ENCODE data around the gene WNT2B. TPM values are rescaled to one million over a fixed set of nuclear protein-coding genes. Genes with fewer than 3 reads are reported as not detected.
A peak's percentile ranks its signal among the peaks of the same experiment; 100 is the strongest.

WNT2B gene
- total and polyA plus RNA-seq, 9 of the 15 experiments (the other 6 are each of a cell fraction or from before 2014, with no cell fraction given): 0.02 to 0.06 (median 0.04) TPM; not detected in 3

DNA sequence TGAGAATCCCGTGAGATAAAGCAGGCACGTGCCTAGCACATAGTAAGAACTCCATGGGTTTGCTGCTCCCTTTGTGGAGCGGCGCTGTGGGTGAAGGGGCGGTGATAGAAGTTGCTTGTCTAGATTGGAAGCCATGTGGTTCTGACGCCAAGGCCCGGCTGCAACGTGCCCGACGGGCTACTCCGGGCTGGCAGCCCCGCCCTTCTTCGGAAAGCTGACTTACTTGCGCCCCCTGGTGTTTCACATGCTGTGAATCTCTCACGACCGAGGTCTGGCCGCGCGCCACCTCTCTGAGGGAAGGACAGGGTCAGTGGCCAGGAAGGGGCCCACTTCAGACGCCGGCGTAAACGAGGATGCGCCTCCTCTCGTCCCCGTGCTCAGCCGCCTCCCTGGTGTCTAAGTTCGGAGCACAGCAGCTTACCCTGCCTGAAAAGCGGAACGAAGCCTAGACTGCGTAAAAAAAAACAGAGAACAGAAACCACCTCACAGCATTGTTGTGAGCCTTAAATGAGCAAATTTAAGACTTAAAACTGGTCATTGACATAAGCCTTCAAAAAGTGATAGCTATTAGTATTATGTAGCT lies 42.6 kb upstream of the WNT2B start (continued):
- TF ChIP-seq PHF21A (IDR thresholded peaks at IDR 0.05; ENCODE audit: borderline replicate concordance, low read depth) (no peak), MAX (CRISPR knock-in tag; IDR thresholded peaks at IDR 0.05) (peak; percentile 100), HDAC6 (IDR thresholded peaks at IDR 0.05; ENCODE audit: low read depth, low read length) (no peak), RBM14 (IDR thresholded peaks at IDR 0.05; ENCODE audit: borderline replicate concordance, insufficient read depth, low read depth, low read length) (no peak), ZNF197 (CRISPR knock-in tag; IDR thresholded peaks at IDR 0.05; ENCODE audit: low read depth) (no peak), ZNF449 (CRISPR knock-in tag; IDR thresholded peaks at IDR 0.05) (no peak), ZNF174 (CRISPR knock-in tag; IDR thresholded peaks at IDR 0.05) (no peak), ZBTB1 (CRISPR knock-in tag; IDR thresholded peaks at IDR 0.05; ENCODE audit: borderline replicate concordance, low read depth) (no peak), CGGBP1 (CRISPR knock-in tag; IDR thresholded peaks at IDR 0.05) (no peak), ZNF785 (CRISPR knock-in tag; IDR thresholded peaks at IDR 0.05) (no peak)
- TF ChIP-seq, protein P1, sequence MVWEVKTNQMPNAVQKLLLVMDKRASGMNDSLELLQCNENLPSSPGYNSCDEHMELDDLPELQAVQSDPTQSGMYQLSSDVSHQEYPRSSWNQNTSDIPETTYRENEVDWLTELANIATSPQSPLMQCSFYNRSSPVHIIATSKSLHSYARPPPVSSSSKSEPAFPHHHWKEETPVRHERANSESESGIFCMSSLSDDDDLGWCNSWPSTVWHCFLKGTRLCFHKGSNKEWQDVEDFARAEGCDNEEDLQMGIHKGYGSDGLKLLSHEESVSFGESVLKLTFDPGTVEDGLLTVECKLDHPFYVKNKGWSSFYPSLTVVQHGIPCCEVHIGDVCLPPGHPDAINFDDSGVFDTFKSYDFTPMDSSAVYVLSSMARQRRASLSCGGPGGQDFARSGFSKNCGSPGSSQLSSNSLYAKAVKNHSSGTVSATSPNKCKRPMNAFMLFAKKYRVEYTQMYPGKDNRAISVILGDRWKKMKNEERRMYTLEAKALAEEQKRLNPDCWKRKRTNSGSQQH (CRISPR knock-in tag; IDR thresholded peaks at IDR 0.05): no peak
- TF ChIP-seq, protein P2, sequence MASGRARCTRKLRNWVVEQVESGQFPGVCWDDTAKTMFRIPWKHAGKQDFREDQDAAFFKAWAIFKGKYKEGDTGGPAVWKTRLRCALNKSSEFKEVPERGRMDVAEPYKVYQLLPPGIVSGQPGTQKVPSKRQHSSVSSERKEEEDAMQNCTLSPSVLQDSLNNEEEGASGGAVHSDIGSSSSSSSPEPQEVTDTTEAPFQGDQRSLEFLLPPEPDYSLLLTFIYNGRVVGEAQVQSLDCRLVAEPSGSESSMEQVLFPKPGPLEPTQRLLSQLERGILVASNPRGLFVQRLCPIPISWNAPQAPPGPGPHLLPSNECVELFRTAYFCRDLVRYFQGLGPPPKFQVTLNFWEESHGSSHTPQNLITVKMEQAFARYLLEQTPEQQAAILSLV (tag; IDR thresholded peaks at IDR 0.05): no peak

All from K562 (cell line).